HG03342 (cell line): ENCODE results near the gene TRAPPC5.

Experiments
- ATAC-seq: cut with Tn5 transposase; IDR thresholded peaks from one replicate; pipeline ENCODE4 v1.9.1; 2021; ENCODE audit warnings: mild to moderate bottlenecking, moderate library complexity; ENCODE audit not compliant: unreplicated experiment

Gene TRAPPC5

GRCh38 chr19:7674010-7675005, 6.3 kb upstream of the TRAPPC5 start:
- no peak for ATAC-seq

GRCh38 chr19:7676376-7676775, 4.3 kb upstream of the TRAPPC5 start:
- no peak for ATAC-seq

DNA sequence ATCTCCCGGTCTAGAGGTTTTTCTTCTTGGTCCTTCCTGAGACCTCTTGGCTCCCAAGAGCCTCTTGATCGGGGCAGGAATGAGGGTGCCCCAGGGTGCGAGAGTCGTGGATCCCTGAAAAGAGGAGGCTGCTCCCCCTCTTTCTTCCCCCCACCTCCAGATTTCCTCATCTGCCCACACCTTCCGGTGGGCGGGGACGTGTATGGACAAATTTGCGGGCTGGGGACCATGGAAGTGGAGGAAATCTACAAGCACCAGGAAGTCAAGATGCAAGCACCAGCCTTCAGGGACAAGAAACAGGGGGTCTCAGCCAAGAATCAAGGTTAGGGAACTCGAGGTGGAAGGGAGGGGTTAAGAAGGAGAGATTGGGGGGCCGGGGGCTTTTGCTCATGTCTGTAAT, 3.8 kb upstream of the TRAPPC5 start, which contains the start of gene MCEMP1:
Gene MCEMP1, plus strand, starts transcription at position 237 of the 400 bp plus-strand sequence. Its CDS starts 31 bp downstream, at position 268.
- no peak for ATAC-seq

GRCh38 chr19:7677669-7678311, 2.8 kb upstream of the TRAPPC5 start:
- ATAC-seq = no peak

- no peak for ATAC-seq
Measured at GRCh38 chr19:7678971-7679751, 1.5 kb upstream of the TRAPPC5 start.

DNA sequence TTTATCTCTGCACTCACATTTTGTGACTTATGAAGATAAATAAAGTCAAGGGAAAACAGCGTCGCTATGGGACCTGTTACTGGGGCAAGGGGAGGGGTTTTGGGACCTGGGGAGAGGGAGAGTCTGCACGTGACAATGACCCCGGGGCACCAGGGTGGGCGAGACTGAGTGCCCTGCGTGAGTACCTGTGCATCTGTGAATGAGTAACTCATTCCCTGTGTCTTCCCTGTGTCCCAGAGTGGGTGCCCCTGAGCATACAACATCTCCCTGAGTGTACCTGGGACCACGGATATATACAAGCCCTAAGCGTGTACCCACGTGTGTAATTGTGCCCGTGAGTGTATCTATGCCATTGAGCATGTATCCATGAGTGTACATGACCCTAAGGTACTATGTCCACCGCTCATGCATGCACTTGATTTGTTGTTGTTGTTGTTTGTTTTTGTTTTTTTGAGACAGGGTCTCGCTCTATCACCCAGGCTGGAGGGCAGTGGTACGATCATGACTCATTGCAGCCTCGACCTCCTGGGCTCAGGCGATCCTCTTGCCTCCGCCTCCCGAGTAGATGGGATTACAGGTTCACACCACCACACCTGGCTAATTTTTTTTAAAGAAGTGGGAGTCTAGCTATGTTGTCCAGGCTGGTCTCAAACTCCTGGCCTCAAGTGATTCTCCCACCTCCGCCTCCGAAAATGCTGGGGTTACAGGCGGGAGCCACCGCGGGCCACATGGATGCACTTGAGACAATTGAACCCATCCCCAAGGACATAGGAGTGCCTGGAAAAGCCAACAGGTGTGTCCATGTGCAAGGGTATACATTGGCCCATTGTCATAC, 645 bp upstream of the TRAPPC5 start:
- ATAC-seq = no peak

DNA sequence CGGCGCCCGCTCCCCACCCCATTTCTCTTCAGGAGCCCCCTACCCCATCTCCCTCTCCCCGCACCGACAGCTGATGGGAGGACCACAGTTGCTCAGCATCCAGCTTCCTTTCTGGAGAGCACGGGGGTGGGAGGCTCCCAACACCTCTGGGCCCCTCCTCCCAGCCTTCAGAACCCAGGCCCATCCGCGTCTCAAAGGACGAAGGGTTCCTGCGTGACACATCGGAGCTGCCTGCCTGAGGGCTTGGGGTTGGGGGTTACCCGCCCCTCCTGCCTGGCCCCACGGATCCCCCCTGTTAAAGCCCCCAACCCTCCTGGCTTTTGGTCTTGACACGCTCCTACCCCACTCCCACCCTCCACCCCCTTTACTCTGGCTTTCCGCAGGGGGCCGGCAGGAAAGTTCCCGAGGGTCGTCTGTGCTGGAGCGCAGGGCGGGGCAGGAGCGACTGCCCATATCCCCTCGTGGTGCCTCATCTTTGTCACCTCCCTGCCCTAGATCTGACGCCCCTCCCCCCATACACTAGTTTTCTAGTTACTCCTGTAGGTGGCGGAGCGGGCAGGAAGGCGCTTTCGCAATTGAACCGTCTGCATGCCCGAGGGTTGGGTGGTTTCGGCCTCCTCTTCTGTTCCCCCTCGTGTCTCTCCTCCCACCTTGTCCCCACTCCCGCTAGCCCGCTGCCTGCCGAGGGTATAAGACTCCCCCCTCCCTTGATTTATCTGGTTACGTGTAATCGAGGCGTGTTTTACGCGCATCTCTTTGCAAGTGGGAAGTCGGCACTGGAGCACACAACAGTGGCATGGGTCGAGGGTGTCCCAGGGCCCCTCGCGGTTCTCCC, 924 bp downstream of the TRAPPC5 start:
- ATAC-seq = no peak

- no peak for ATAC-seq
Measured at GRCh38 chr19:7682175-7682855, 1.7 kb downstream of the TRAPPC5 start.

- ATAC-seq = no peak
Measured at GRCh38 chr19:7685546-7686445, 5.2 kb downstream of the TRAPPC5 start.

DNA sequence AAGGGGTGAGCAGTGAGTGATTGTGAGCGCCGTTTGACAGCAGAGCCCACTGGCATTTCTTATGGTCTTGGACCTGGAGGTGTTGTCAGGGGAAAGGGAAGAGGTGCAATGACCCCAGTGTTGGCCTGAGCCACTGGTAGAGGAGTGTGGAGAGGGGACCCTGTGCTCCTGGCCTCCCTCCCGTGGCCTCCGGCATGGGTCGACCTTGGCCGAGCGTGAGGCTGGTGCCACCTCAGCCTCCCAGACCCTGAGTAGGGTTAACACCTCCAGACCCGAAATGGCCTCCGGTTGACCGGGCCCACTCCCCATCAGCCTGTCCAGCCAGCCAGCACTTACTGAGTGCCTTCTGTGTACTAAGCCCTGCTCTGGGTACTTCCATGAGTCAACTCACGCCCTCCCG, 6.5 kb downstream of the TRAPPC5 start:
- no peak for ATAC-seq

DNA sequence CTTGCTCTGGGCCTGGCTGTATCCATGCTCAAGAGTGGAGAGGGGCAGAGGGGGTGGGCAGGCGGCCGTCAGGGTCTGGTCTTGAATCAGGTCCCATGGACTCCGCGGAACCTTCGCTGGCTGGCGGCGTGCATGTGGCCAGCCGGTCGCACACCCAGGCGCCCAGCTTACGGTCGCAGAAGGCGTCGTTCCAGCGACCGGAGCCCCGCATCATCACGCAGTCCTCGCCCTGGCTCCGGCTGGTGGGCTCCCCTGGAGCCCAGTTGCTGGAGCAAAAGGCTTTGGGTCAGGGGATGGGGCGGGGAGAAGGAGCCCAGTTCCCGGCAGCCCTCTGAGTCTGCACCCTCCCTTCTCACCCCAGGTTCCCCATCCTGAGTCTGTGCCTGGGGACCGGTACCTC, 8.5 kb downstream of the TRAPPC5 start:
- ATAC-seq = no peak

GRCh38 chr19:7690779-7691258, 10.2 kb downstream of the TRAPPC5 start:
- no peak for ATAC-seq

DNA sequence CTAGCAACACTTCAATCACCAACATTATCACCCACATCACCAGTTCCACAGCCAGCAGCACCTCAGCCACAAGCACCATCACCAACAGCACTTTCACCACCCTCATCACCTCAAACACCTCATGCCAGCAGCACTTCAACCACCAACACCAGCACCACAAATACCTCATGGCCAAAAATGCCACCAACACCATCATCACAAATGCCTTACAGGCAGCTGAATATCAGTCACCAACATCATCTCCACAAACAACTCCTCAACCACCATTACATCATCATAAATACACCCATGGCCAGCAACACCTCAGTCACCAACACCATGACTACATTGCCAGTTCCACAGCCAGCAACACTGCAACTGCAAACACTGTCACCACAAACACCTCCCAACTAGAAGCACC, 10.9 kb downstream of the TRAPPC5 start:
- no peak for ATAC-seq

- ATAC-seq = no peak
Measured at GRCh38 chr19:7692417-7693088, 11.9 kb downstream of the TRAPPC5 start.

- ATAC-seq = no peak
Measured at GRCh38 chr19:7694499-7694898, 13.9 kb downstream of the TRAPPC5 start.

- ATAC-seq = no peak
Measured at GRCh38 chr19:7697721-7698287, 17.2 kb downstream of the TRAPPC5 start.

DNA sequence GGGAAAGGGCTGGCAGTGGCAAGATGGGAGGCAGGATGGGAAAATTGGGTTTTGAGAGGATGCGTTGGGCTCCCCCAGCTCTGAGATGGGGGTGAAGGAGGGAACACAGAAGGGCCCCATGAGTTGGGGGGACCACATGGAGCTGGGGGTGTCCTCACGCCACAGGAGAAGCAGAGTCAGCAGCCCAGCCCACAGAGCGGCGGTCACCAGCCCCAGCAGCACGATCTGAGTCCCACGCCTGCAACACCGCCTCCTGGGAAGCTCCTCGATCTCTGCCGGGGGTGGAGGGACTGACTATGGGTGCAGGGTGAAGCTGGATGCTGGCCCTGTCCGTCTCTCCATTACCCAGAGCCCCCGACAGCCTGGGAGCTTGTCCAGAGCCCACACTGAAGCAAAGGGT, 17.9 kb downstream of the TRAPPC5 start:
- no peak for ATAC-seq
